Tibial artery (tissue), 4 donors: ENCODE results near the gene CTCFL.
"Not testable (repeated sequence)": the region's sequence is repeated elsewhere in the genome, so short reads cannot be mapped to it uniquely, and the experiment has no call there.

ENCODE experiments used
- DNase-seq, 2 donors: peaks; one replicate each; pipeline ENCODE4 v3.0.0-alpha.2; 2019
- H3K27ac ChIP-seq, 2 donors: fragments of 200-600 bp; sonication (generic) in 1 of 2; 1 replicate in 1 of 2; 2 replicates in 1 of 2; pipeline ENCODE4 v1.5.1; 2018 to 2019; ENCODE audit warnings: mild to moderate bottlenecking in 1 of 2
- H3K27me3 ChIP-seq, 2 donors: fragments of 200-600 bp; sonication (generic) in 1 of 2; one replicate each; pipeline versions ENCODE4 v1.5.1 to v1.6.0; 2016 to 2019
- H3K36me3 ChIP-seq, 3 donors: fragments of 200-600 bp; sonication (generic) in 2 of 3; one replicate each; pipeline ENCODE4 v1.5.1; 2016 to 2019; ENCODE audit warnings: mild to moderate bottlenecking in 2 of 3
- H3K4me1 ChIP-seq, 4 donors: fragments of 200-600 bp; sonication (generic) in 2 of 4; 1 replicate in 3 of 4; 2 replicates in 1 of 4; pipeline ENCODE4 v1.5.1; 2016 to 2019
- H3K4me3 ChIP-seq, 2 donors: fragments of 200-600 bp; sonication (generic) in 1 of 2; 1 replicate in 1 of 2; 2 replicates in 1 of 2; pipeline ENCODE4 v1.5.1; 2018 to 2019; ENCODE audit warnings: mild to moderate bottlenecking in 2 of 2
- H3K9me3 ChIP-seq, 3 donors: fragments of 200-600 bp; sonication (generic) in 1 of 3; one replicate each; pipeline ENCODE4 v1.5.1; 2016 to 2019
- CTCF ChIP-seq, 2 experiments: fragments of 200-600 bp in 1 of 2; fragments of 450-650 bp in 1 of 2; IDR thresholded peaks; one replicate each; pipeline ENCODE4 v1.5.1; 2017 to 2019; ENCODE audit warnings: antibody characterized with exemption in 2 of 2, mild to moderate bottlenecking in 1 of 2, moderate library complexity in 1 of 2
- intact Hi-C: fragments of 100-400 bp; cut with DNase I; formaldehyde crosslinking; loops from one replicate; pipeline ENCODE4 v1.15.0; 2023; ENCODE audit warnings: low total_unique reads

CTCFL gene

GRCh38 chr20:57496592-57496991 is 28.3 kb downstream of the CTCFL start:
- H3K27me3 ChIP-seq = peaks cover 0 to 7% of the 10 kb centered on the region in 2 donors
- H3K27ac ChIP-seq = no peak overlapping the region
- no peak for DNase-seq
- no peak for TF ChIP-seq CTCF (IDR thresholded peaks at IDR 0.05)
- peaks cover 0 to 13% (median 8%) of the 10 kb centered on the region in 4 donors for H3K4me1 ChIP-seq
- H3K9me3 ChIP-seq = no peaks in the 10 kb centered on the region
- no peaks in the 10 kb centered on the region for H3K36me3 ChIP-seq
- H3K4me3 ChIP-seq = no peak overlapping the region
- intact Hi-C loops = no loop called here

- H3K9me3 ChIP-seq = no peaks in the 10 kb centered on the region
- peak in 1 of 2 donors; percentile 24 for DNase-seq
- TF ChIP-seq CTCF (IDR thresholded peaks at IDR 0.05) = no peak
- intact Hi-C loops = no loop called here
- H3K4me3 ChIP-seq = no peak overlapping the region
- H3K27ac ChIP-seq = no peak overlapping the region
- peaks cover 0 to 13% (median 8%) of the 10 kb centered on the region in 4 donors for H3K4me1 ChIP-seq
- H3K36me3 ChIP-seq = no peaks in the 10 kb centered on the region
- H3K27me3 ChIP-seq = peaks cover 0 to 2% of the 10 kb centered on the region in 2 donors
Observed at GRCh38 chr20:57495978-57496377, 29.0 kb downstream of the CTCFL start.

GRCh38 chr20:57493091-57493615 is 31.8 kb downstream of the CTCFL start:
- Histone ChIP-seq H3K4me1 (peaks cover 0 to 13% (median 8%) of the 10 kb centered on the region in 4 donors), H3K36me3 (no peaks in the 10 kb centered on the region), H3K4me3 (no peak overlapping the region), H3K27me3 (no peaks in the 10 kb centered on the region), H3K27ac (no peak overlapping the region), H3K9me3 (no peaks in the 10 kb centered on the region)
- intact Hi-C loops = loop anchor here (1.0 kb wide), 1 partner anchor 112 kb away; no protein-coding TSS in a partner anchor
- peak in 1 of 2 donors; percentile 47 for DNase-seq
- no peak for TF ChIP-seq CTCF (IDR thresholded peaks at IDR 0.05)

- no peaks in the 10 kb centered on the region for H3K9me3 ChIP-seq
- intact Hi-C loops = no loop called here
- H3K4me3 ChIP-seq = no peak overlapping the region
- TF ChIP-seq CTCF (IDR thresholded peaks at IDR 0.05) = no peak
- DNase-seq = peak in 1 of 2 donors; percentile 11
- no peaks in the 10 kb centered on the region for H3K27me3 ChIP-seq
- H3K27ac ChIP-seq = no peak overlapping the region
- H3K36me3 ChIP-seq = no peaks in the 10 kb centered on the region
- H3K4me1 ChIP-seq = peaks cover 0 to 13% (median 8%) of the 10 kb centered on the region in 4 donors
Observed at GRCh38 chr20:57491373-57491772, 33.6 kb downstream of the CTCFL start.

GRCh38 chr20:57488277-57488676 is 36.7 kb downstream of the CTCFL start:
- DNase-seq, H3K27ac ChIP-seq, H3K9me3 ChIP-seq, H3K4me1 ChIP-seq, H3K27me3 ChIP-seq, intact Hi-C loops, H3K4me3 ChIP-seq, H3K36me3 ChIP-seq: not testable (repeated sequence)

GRCh38 chr20:57485770-57486169 is 39.2 kb downstream of the CTCFL start:
- no peak for TF ChIP-seq CTCF (IDR thresholded peaks at IDR 0.05)
- intact Hi-C loops = no loop called here

More at GRCh38 chr20:57485770-57486169, 39.2 kb downstream of the CTCFL start:
- H3K36me3 ChIP-seq = no peaks in the 10 kb centered on the region
- no peaks in the 10 kb centered on the region for H3K9me3 ChIP-seq
- H3K4me1 ChIP-seq = peaks cover 0 to 8% (median 4%) of the 10 kb centered on the region in 4 donors
- H3K27ac ChIP-seq = no peak overlapping the region
- DNase-seq = no peak
- H3K27me3 ChIP-seq = no peaks in the 10 kb centered on the region
- no peak overlapping the region for H3K4me3 ChIP-seq
